SU-DHL-6 (cell line): ENCODE data around the gene TSGA10.

Experiments
- EZH2phosphoT487 ChIP-seq: fragments of 200-600 bp; sonication (generic), shearing (Covaris generic); conservative IDR thresholded peaks from 2 replicates; pipeline ENCODE4 v1.6.1; 2018; ENCODE audit warnings: mild to moderate bottlenecking, antibody characterized with exemption, low read length, moderate library complexity, mixed read lengths
- TF ChIP-seq, protein P1 (sequence below): fragments of 200-600 bp; sonication (generic); IDR thresholded peaks from one replicate; pipeline ENCODE4 v1.5.1; 2017; ENCODE audit warnings: antibody characterized with exemption, mild to moderate bottlenecking, low read length, moderate library complexity; ENCODE audit not compliant: insufficient read depth, poor library complexity, severe bottlenecking

DNA sequence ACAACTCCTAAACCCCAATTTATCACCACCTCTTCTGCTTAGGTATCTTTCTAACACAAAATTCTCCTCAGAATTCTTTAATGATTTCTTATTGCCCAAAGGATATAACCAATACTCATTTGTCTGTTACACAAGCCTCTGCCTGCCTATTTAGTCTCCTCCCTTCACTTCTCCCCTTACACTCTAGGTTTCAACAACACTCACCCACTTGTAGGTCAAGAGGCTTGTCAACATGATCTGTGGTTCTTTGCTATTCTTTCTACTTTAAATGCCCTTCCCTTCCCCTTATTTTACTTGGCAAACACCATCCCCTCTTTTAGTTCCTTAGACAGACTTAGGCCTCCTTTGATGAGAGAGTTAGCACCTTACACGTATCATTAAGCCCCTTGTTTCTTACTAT lies 82.2 kb downstream of the TSGA10 start:
- TF ChIP-seq, protein P1, sequence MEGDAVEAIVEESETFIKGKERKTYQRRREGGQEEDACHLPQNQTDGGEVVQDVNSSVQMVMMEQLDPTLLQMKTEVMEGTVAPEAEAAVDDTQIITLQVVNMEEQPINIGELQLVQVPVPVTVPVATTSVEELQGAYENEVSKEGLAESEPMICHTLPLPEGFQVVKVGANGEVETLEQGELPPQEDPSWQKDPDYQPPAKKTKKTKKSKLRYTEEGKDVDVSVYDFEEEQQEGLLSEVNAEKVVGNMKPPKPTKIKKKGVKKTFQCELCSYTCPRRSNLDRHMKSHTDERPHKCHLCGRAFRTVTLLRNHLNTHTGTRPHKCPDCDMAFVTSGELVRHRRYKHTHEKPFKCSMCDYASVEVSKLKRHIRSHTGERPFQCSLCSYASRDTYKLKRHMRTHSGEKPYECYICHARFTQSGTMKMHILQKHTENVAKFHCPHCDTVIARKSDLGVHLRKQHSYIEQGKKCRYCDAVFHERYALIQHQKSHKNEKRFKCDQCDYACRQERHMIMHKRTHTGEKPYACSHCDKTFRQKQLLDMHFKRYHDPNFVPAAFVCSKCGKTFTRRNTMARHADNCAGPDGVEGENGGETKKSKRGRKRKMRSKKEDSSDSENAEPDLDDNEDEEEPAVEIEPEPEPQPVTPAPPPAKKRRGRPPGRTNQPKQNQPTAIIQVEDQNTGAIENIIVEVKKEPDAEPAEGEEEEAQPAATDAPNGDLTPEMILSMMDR: no peak
- no peak for TF ChIP-seq EZH2phosphoT487
